HG02981 (cell line): ENCODE data around the gene ITGA5.

ENCODE experiments used
- ATAC-seq: cut with Tn5 transposase; IDR thresholded peaks from one replicate; pipeline ENCODE4 v1.9.1; 2021; ENCODE audit warnings: mild to moderate bottlenecking, moderate library complexity; ENCODE audit not compliant: unreplicated experiment

ITGA5 gene

GRCh38 chr12:54419088-54419887 lies at the start of gene ITGA5:
TSS of gene ITGA5 (minus strand) at chr12:54419266. CDS start at chr12:54419198, 68 bp downstream.
- ATAC-seq, result no peak

- ATAC-seq, result no peak
Observed at GRCh38 chr12:54465857-54466523, 46.9 kb upstream of the ITGA5 start.

- ATAC-seq, result no peak
Observed at GRCh38 chr12:54463484-54463883, 44.4 kb upstream of the ITGA5 start.

GRCh38 chr12:54463034-54463433 lies 44.0 kb upstream of the ITGA5 start:
- ATAC-seq, result no peak

- ATAC-seq, result no peak
Observed at GRCh38 chr12:54460317-54460923, 41.4 kb upstream of the ITGA5 start.

DNA sequence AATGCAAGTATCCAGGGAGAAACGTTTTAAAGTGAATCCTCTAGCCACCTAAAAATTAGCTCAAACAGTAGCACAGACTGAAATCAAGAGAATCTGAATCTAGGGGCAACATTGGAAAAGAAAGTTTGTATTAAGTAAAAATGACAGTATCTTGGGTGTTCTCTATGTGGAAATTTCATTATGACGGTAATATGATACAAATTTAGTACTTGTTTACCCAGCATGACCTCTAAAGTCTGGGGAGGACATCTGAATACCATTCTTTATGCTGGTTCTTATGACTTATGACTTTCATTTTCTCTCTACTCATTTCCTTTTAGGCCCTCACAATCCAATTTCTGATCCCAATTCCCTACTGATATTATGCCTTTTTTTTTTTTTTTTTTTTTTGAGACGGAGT lies 40.3 kb upstream of the ITGA5 start:
- no peak for ATAC-seq

DNA sequence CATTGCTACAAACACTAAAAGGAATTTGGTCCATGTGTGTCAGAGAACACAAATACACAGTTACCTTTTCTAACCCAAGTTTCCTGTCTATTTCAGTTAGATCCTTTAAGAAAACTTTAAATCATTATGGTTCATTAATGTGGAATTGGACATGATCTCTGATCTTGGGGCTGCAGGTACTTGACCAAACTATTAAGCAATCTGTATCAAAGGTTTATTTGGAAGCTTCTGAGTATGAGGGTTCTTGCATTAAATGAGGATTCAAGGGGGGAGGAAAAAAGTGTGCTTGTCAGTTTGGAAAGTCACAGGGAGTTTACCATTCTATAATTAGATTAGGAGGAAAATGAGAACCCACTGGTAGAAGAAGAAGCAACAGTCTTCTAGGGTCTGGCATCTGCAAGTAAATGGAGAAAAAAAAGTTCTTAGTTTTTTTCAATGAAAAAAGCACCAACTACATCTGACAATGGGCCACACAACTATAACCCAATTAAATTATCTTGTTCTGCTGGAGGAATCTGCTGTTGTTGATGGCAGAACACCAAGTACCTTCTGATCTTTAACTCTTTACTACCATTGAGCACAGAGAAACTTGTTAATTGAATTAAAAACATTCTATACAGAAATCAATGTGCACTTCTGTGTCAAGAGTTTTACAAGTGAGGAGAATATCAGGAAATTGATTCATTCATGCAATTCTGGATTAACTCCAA lies 36.8 kb upstream of the ITGA5 start:
- no peak for ATAC-seq

GRCh38 chr12:54452628-54453027 lies 33.6 kb upstream of the ITGA5 start:
- no peak for ATAC-seq

- ATAC-seq, result no peak
Observed at GRCh38 chr12:54448344-54448743, 29.3 kb upstream of the ITGA5 start.

GRCh38 chr12:54447917-54448316 lies 28.9 kb upstream of the ITGA5 start:
- ATAC-seq, result no peak

DNA sequence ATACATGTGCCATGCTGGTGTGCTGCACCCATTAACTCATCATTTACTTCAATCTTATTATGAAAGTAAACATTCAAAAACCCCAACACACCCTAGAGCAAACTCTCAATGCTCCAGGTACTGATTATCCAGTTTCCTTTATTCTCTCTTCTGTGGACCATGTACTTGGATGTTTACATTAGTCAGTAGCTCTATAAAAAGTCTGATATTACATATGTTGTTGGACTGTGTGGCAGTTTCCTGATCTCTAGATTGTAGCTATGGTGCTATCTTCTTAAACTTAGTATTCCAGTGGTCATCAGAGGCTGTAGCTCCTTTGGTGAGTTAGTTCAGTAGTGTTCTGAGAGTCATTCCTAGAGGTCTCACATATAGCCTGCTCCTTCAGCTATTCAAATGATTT lies 25.1 kb upstream of the ITGA5 start:
- ATAC-seq, result no peak

DNA sequence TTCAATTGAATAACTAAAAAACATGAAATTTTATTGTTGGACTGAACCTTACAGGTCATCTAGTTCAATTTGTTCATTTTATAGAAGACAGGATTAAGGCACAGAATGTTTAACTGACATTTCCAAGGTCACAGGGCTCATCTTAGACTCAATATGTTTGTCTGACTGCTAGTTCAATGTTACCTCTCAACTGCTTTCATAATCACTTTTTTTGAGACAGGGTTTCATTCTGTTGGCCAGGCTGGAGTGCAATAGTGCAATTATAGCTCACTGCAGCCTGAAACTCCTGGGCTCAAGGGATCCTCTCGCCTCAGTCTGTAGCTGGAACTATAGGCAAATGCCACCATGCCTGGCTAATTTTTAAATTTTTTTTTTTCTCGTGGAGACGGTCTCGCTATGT lies 24.4 kb upstream of the ITGA5 start:
- no peak for ATAC-seq

- no peak for ATAC-seq
Observed at GRCh38 chr12:54442961-54443360, 23.9 kb upstream of the ITGA5 start.

GRCh38 chr12:54442099-54442498 lies 23.0 kb upstream of the ITGA5 start:
- ATAC-seq, result no peak

DNA sequence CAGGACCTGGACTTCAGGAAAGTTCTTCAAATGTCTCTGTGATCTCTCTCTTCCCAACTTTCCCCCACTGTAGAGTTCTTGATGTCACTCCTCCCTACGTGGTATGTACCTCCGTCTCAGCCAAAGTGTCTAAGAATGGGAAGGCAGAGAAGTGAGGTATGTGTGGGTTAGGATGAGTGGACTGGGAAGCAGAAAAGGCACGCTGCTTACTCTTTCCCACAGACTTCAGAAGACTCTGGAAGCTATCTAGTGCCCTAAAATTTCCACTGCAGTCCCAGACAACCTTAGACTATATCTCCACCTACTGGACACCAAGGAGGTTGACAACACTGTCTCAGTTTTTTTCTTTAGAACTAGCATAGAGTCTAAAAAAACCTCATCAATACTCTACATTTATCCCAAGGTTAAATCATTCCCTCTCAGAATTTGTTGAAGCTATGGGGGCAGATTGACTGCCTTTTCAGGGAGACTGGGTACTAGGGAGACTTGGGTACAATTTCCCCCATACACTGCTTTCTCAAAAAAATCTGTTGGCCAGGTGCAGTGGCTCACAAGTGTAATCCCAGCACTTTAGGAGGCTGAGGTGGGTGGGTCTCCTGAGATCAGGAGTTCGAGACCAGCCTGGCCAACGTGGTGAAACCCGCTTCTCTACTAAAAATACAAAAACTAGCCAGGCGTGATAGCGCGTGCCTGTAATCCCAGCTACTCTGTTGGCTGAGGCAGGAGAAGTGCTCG lies 20.6 kb upstream of the ITGA5 start:
- ATAC-seq, result no peak

DNA sequence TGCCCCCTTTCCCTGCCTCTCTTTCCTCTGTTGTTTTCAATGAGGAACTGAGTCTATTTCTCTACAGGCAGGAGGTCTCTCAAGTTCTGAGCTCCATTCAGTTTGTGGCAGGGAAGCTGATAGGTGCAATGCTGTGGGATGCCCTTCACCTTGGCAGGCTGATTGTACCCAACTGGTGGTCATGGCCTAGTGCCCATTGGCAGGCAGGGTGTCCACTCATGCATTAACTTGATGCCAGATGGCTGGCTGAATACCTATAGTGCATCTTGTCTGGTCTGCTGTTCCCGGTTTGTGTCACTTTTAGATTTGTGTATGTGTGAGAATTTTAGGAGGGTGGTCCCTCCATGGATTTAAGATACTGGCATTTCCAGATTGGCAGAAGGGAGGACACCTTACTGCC lies 20.0 kb upstream of the ITGA5 start:
- no peak for ATAC-seq

GRCh38 chr12:54438517-54438916 lies 19.5 kb upstream of the ITGA5 start:
- no peak for ATAC-seq

- no peak for ATAC-seq
Observed at GRCh38 chr12:54437697-54438096, 18.6 kb upstream of the ITGA5 start.

- no peak for ATAC-seq
Observed at GRCh38 chr12:54437243-54437642, 18.2 kb upstream of the ITGA5 start.

GRCh38 chr12:54432815-54433164 lies 13.7 kb upstream of the ITGA5 start:
- ATAC-seq, result no peak
